ENCODE results near the gene POTEH.
"Not testable (repeated sequence)": the region's sequence is repeated elsewhere in the genome, so short reads cannot be mapped to it uniquely, and the experiment has no call there.

Gene POTEH

DNA sequence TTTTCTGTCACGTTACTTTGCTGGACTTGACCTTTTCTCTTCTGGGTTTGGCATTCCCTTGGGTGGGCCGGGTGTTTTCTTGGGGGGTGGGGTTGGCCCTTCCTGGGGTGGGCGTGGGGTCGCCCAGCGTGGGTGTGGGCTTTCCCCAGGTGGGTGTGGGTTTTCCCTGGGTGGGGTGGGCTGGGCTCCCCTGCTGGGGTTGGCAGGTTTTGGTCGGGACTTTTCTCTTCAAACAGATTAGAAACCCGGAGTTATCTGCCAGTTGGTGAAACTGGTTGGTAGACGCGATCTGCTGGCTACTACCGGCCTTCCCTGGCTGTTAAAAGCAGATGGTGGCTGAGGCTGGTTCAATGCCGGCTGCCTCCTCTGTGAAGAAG lies at the start of gene POTEH:
TSS of gene POTEH (plus strand) at position 278 of the 377 bp plus-strand sequence. CDS start at position 330, 52 bp downstream.
- DNase-seq (ENCODE audit: low spot score), result not testable (repeated sequence)

DNA sequence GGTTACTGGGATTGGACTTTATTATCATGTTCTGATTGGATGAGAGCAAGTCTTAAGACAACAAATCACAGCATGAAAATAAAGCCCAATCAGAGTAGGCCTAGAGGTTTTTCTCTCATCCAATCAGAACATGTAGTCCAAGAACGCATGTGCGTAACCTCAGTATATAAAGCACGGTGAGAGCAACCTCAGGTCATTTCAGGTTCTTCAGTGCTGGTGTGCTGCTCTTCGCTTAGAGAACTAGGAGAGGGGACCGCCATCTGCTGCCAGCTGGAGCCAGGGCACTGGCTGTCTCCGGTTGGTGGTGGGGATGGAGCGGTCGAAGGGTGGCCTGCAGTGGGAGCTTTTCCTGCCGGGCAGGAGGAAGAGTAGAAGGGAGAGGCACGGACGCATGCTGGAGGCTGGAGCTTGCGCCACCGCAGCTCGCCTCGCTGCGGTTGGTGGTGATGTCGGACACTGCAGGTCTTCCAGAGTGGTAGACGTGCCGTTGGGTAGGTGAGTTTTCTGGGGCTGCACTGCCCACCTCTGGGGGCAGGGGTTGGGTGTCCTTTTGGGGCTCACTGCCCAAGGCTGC lies 47.5 kb upstream of the POTEH start:
- not testable (repeated sequence) for DNase-seq (ENCODE audit: low spot score)

DNA sequence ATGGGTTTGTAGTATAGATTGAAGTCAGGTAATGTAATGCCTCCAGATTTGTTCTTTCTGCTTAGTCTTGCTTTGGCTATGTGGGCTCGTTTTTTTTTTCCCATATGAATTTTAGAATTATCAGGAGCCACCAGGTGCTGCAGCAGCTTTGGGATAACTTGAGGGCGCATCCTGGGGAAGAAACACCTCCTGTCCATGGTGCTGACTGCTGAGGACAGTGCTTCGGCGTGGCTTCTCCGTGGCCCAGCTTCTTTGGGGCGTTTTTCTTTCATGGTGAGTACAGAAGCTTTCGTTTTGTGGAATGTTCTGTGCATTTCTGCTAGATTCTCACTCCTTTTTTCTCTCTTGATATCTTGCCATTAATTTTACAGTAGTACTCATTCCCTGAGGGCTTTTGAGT lies 37.9 kb upstream of the POTEH start:
- not testable (repeated sequence) for DNase-seq (ENCODE audit: low spot score)

DNA sequence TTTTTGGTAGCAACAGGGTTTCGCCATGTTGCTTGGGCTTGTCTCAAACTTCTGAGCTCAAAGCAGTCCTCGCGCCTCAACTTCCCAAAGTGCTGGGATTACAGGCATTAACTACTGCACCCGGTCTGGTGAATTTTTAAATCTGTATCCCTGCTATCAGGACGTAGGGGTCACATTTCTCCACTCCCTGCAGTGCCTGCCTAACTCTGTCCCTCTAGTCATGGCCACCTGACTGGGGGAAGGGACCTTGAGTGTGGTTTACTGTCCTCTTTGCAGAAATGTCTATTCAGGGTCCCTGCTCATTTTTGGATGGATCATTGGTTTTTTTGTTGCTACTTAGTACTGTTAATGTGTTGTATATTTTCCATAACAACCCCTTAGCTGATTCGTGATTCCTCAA lies 37.1 kb upstream of the POTEH start:
- DNase-seq (ENCODE audit: low spot score), result not testable (repeated sequence)

DNA sequence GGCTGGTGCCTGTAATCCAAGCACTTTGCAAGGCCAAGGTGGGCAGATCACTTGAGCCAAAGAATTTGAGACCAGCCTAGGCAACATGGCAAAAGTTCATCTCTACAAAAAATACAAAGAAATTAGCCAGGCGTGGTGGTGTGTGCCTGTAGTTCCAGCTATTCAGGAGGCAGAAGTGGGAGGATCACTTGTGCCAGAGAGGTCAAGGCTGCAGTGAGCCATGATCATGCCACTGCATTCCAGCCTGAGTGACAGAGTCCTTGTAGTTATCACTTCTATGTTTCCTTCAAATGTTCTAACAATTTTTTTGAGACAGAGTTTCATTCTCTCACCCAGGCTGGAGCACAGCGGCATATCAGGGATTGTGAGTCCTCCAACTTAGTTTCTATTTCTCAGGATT lies 36.6 kb upstream of the POTEH start:
- not testable (repeated sequence) for DNase-seq (ENCODE audit: low spot score)

DNA sequence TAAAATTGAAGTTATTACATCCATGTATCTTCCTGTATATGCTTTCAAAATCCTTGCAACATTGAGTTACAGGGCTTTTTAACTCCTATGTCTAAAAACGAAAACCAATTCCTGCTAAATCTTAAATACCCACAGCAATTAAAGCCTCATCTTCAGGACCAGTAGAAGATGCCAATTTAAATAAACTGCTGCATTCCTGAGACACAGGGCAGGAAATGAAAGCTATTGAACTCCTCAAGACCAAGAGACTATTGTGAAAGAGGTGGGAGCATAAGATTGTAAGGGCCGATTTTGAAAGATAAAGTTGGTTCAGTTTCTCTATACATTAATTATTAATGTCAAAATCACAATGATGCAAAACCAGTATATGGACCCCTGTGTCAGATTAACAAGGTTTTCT lies 28.7 kb upstream of the POTEH start:
- not testable (repeated sequence) for DNase-seq (ENCODE audit: low spot score)

DNA sequence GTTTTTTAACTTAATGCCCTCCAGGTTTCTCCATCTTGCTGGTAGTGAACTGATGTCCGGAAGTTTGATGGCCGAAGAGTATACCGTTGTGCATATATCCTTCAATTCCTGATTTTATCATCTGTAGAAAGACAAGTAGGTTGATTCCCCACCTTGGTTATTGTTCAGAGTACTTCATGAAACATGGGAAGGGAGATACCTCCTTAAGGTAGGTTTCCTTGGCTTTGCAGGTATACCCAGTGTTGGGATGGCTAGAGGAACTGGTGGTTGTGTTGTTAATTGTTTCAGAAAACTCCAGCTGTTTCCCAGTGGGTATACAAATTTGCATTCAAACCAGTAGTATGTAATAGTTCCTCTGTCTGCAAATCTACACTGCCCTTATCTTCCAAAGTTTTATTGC lies 25.1 kb upstream of the POTEH start:
- DNase-seq (ENCODE audit: low spot score), result not testable (repeated sequence)

DNA sequence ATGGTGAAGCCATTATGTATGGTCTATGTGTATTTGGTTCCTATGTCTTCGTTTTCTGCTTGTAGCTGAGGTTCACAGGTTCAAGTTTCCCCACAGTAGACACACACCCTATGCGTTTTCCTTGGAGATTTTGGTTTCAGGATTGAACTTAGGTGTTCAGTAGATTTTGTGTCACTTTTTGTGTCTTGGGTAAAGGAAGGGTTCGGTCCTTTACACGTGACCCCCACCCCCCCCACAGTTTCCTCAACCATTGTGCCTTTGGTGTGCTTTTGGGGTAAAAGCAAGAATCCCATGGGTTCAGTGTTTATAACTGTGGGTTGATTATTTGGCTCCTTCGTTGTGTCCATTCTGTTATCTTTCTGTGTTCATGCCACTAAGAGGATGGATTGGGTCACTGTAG lies 24.3 kb upstream of the POTEH start:
- not testable (repeated sequence) for DNase-seq (ENCODE audit: low spot score)

DNA sequence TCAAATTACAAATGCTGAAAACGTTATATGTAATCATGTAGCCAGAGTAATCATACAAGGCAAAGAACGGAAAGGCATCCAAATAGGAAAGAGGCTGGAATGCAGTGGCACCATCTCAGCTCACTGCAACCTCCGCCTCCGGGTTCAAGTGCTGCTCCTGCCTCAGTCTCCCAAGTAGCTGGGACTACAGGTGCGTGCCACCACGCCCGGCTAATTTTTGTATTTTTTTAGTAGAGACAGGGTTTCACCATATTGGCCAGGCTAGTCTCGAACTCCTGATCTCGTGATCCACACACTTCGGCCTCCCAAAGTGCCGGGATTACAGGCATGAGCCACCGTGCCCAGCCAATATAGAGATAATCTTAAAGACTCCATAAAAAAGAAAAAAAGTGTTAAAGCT lies 20.4 kb upstream of the POTEH start:
- not testable (repeated sequence) for DNase-seq (ENCODE audit: low spot score)

DNA sequence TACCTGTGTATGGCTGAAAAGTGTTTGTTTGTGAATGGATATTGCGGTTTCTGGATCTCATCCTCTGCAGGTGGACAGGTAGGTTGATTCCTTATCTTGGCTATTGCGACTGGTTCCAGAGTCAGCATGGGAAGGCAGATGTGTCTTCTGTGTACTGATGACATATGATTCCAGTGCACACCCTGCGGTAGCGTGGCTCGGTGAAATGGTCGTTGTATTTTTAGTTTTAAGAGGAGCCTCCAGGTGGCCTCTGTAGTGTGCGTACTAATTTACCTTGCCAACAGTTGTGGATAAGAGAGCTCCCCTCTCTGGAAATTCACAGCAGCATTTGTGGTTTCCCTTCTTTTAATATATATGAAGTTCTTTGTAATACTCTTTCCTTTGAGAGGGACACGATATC lies 10.1 kb upstream of the POTEH start:
- DNase-seq (ENCODE audit: low spot score), result not testable (repeated sequence)

DNA sequence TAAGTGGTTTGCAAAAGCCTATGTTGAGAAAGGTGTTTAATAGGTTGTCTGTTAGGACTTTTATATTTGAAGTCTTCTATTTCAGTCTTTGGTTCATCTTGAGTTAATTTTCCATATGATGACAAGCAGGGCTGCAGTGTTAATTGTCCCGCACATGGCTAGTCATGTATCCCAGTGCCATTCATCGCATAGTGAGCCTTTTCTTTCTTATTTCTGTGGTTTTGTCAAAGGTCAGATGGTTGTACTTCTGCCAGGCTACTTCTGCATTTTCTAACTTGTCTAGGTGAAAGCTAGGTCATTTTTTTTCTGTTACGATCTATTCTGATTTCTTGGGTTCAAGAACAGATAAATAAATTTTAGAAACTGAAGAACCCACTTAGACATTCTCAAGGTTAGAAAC lies 5.7 kb upstream of the POTEH start:
- DNase-seq (ENCODE audit: low spot score), result not testable (repeated sequence)

DNA sequence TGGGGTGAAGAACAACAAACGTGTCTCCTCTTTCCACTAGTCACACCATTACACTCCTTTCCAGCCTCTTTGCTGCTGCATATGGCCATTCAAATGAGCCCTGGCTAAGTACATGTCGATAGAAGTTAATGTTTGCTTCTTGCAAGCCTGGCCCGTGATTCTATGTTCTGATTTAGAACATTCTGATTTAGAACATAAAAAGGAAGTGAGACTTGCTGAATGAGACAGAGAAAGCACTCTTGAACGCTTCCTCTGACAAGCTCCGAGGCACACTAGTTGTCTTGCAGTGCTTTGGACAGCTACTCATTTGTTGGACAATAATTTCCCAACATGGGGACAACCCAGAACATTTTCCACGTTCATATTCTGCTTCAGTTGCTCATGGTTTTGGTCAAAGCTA lies 5.1 kb upstream of the POTEH start:
- DNase-seq (ENCODE audit: low spot score), result not testable (repeated sequence)

DNA sequence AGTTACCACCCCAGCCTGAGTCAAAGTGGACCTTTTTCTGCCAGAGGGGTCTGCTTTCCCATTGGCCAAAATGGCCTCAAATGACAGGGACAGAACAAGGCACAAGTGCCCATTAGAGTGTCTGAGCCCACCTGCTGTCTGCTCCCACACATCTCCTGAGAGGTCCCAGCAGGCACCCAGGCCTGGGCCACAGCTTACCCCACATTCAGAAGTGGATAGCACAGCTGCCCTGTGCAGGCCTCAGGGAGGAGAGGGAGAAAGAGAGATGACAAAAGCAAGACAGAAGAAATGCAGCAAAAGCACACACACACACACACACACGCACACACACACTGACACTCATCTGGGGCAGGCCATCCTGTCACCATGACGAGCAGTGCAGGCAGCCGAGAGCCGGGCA lies 4.2 kb upstream of the POTEH start:
- DNase-seq (ENCODE audit: low spot score), result not testable (repeated sequence)

DNA sequence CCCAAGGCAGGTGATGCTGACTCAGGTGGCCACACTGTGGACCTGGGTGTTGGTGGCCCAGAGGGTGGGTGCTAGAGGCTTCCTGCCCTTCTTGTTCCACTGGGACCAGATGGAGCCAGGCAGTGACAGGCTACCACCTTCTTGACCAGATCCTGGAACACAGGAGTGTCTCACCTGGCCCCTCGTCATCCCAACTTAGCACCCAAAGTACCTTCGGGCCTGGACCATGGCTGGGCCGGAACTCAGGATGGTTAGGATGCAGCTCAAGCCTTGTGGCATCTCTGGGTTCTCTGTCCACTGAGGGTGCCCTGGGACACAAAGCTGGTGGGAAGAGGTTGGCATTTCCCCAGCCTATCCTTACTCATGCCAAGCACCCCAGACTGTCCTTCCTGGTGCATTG lies 2.7 kb upstream of the POTEH start:
- DNase-seq (ENCODE audit: low spot score), result not testable (repeated sequence)

DNA sequence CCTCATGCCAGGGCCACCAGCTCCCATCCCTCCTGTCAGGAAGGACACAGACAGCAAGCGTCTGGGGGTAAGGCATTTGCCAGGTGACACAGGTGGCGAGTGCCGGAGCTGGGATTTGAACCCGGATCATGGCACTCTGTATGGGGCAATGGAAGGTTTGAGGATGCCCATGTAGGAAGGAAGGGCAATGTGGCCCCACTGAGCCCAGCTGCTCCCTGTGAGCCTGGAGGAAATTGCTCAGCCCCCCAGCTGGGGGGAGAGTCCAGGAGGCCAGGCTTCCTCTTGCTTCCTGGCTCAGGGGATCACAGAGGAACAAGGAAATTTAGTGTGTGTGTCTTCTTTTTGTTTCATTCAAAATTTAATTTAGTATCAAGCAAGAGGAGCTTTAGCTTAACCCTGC lies 2.1 kb upstream of the POTEH start:
- not testable (repeated sequence) for DNase-seq (ENCODE audit: low spot score)

DNA sequence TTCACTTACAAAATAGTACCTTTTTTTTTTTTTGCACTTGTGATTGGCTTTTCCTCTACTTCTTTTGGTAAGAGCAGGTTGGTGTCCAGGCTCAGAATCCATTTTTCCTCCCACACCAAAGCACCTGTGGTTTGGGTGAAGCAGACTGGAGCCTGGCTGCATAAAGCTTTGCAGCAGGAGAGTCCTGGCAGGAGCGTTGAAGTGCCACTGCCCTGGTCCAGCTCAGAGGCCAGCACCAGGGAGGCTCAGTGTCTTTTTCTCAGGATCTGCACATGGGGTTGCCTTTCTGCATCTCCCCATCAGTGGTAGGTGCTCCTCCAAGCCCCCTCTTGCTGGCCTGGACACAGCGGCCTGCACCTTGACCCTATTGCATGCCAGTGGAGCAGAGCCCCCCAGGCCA lies 1.7 kb upstream of the POTEH start:
- DNase-seq (ENCODE audit: low spot score), result not testable (repeated sequence)

DNA sequence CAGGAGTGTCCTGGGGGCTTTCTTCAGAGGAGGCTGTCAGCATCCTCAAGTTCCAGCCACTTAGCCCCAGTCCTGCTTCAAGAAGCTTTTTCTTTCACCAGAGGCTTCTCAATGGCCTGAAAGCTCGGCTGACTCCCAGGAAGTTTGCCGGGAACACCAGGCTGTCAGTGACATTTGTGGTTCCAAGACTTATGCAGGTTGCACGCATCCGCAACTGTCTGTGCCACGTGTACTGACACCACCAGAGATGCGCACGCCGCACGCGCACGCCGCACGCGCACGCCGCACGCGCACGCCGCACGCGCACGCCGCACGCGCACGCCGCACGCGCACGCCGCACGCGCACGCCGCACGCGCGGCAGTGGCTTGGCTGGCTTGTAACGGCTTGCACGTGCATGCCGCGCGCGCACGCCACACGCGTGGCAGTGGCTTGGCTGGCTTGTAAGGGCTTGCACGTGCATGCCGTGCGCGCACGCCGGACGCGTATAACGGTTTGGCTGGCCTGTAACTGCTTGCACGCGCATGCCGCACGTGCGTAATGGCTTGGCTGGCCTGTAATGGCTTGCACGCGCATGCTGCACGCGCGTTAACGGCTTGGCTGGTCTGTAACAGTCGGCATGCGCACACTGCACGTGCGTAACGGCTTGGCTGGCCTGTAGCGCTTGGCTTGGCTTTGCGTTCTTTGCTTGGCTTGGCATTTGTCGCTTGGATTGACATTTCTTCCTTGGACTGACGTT lies 646 bp upstream of the POTEH start:
- not testable (repeated sequence) for DNase-seq (ENCODE audit: low spot score)

DNA sequence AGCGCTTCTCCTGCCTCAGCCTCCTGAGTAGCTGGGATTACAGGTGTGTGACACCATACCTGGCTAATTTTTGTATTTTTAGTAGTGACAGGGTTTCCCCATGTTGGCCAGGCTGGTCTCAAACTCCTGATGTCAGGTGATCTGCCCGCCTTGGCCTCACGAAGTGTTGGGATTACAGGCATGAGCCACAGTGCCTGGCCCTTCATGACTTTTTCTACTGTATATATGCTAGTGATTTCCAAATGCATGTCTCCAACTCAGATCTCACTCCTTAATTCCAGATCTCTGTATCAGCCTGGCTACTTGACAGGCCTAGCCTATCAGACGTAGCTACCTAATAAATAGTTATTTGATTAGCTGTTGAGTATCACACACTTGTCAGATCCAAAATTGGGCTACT lies 23.8 kb downstream of the POTEH start:
- DNase-seq (ENCODE audit: low spot score), result not testable (repeated sequence)

DNA sequence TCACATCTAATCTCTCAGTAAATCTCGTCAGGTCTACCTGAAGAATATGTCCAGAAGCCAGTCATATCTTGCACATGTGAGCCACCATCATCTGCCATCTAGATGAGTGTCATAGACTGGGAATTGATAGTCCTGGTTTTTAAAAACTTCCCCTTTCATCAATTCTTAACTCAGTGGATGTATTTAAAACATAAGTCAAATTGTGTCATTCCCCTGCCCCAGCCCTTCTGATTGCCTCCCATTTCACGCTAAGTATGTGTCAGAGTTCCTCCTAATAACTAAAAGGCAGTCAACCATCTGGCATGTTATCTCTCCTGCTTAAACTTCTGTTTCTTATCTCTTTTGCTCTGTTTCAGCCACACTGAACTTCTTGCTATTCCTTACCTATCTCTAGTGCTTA lies 24.3 kb downstream of the POTEH start:
- not testable (repeated sequence) for DNase-seq (ENCODE audit: low spot score)

DNA sequence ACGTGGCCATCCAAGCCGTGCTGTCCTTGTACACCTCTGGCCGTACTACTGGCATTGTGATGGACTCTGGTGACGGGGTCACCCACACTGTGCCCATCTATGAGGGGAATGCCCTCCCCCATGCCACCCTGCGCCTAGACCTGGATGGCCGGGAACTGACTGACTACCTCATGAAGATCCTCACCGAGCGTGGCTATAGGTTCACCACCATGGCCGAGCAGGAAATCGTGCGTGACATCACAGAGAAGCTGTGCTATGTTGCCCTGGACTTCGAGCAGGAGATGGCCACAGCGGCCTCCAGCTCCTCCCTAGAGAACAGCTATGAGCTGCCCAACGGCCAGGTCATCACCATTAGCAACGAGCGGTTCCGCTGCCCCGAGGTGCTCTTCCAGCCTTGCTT lies 32.1 kb downstream of the POTEH start:
- not testable (repeated sequence) for DNase-seq (ENCODE audit: low spot score)

DNA sequence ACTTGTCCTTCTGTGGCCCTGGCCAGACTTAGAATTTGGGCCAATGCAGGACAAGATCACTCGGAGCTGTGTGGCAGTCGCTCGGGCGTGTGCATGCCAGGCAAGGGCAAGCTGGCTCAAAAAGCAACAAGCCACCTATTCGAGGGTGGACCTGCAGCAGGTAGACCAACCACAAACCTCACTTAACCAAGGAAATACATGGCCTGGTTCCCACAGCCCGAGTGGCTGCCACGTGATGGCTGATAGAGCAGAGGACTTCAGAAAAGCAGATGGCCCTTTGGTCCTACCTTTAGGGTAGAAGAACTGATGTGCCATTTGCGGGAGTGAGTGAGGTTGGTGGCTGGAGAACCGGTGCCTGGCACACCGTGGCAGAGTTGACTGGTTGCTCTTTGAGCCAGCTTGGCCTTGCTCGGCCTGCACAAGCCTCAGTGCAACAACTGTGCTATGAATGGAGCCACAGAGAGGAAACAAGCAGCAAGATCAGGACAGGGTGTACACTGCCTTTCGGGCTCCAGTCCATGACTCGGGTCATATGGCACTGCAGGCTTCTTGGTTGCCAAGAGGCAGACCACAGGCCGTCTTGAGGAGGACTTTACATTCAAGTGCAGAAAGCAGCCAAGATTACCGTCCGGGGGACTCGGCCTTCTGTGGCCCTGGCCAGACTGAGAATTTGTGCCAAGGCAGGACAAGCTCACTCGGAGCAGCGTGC lies 39.5 kb downstream of the POTEH start:
- DNase-seq (ENCODE audit: low spot score), result not testable (repeated sequence)

DNA sequence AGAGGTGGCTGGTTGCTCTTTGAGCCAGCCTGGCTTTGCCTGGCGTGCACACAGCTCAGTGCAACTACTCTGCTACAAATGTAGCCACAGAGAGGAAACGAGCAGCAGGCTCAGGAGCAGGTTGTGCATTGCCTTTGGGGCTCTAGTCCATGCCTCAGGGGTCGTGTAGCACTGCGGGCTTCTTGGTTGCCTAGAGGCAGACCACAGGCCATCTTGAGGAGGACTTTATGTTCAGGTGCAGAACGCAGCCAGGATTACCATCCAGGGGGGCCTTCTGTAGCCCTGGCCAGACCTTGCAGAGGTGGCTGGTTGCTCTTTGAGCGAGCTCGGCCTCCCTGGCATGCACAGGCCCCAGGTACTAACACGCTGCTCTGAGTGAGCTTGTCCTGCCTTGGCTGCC lies 41.2 kb downstream of the POTEH start:
- not testable (repeated sequence) for DNase-seq (ENCODE audit: low spot score)

DNA sequence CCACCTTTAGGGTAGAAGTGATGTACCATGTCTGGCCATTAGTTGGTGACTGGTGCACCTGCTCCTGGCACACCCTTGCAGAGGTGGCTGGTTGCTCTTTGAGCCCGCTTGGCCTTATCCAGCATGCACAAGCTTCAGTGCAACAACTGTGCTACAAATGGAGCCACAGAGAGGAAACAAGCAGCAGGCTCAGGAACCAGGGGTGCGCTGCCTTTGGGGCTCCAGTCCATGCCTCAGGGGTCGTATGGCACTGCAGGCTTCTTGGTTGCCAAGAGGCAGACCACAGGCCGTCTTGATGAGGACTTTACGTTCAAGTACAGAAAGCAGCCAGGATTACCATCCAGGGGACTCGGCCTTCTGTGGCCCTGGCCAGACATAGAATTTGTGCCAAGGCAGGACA lies 44.6 kb downstream of the POTEH start:
- DNase-seq (ENCODE audit: low spot score), result not testable (repeated sequence)
